ENCODE results near the gene COL4A4. TPM values are rescaled to one million over a fixed set of nuclear protein-coding genes. Genes with fewer than 3 reads are reported as not detected.

Gene COL4A4
- total and polyA plus RNA-seq, 2 of the 13 experiments (the other 11 are each of a cell fraction or from before 2014, with no cell fraction given): not detected

DNA sequence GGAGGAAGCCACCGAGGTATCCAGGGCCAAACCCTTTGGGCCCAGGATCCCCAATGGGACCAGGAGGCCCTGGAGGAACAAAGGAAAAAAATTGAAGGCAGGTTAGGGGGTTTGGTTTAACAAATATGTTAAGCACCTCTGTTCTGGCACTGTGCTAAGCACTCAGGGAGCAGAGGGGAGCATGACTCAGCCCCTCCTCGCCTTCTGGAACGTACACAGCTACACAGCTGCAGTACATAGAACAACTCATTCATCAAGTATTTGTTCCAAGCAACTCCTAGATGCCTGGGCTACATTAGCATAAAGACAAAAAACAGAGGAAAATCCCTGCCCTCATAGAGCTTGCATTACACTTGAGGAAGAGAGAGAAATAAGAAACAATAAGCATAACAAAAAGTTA lies 153.6 kb downstream of the COL4A4 start:
- Histone ChIP-seq H3K4me3 (replicated peaks in 1 of 3; ENCODE audit: insufficient read depth in 1 of 3, low read depth in 2 of 3, low read length in 3 of 3) (no peak overlapping the region), H2AFZ (ENCODE audit: low read length) (no peak overlapping the region), H4K20me1 (ENCODE audit: insufficient read depth, low read length) (no peaks in the 10 kb centered on the region), H3K9ac (ENCODE audit: insufficient read depth, low read depth, low read length) (no peak overlapping the region), H3K4me2 (ENCODE audit: low read depth, low read length) (no peak overlapping the region), H3K79me2 (ENCODE audit: insufficient read depth, low read length) (no peaks in the 10 kb centered on the region), H3K9me3 (ENCODE audit: low read length) (no peaks in the 10 kb centered on the region), H3K36me3 (replicated peaks in 1 of 2; ENCODE audit: control insufficient read depth in 1 of 2, insufficient read depth in 2 of 2, low read length in 2 of 2) (no peaks in the 10 kb centered on the region), H3K4me1 (ENCODE audit: insufficient read depth, low read length) (no peaks in the 10 kb centered on the region), H3K27me3 (ENCODE audit: control insufficient read depth in 1 of 2, insufficient read depth in 2 of 2, low read length in 2 of 2) (peaks cover 0 to 15% of the 10 kb centered on the region in 2 experiments; a peak in 2 of 5 replicates), H3K27ac (ENCODE audit: extremely low read length, insufficient read depth, low read length) (no peak overlapping the region)
- intact Hi-C loops (cut with micrococcal nuclease; ENCODE audit: unreplicated experiment) (no loop called here), in situ Hi-C loops (cut with HindIII; ENCODE audit: extremely low pct_ligation_motif_present, low pct_unique_long_range_greater_than_20kb) (no loop called here)
- POLR2A ChIA-PET: no interaction called here
- 0% methylated on average over 3 of the region's 3 CpGs for WGBS (ENCODE audit: low lambda C conversion rate)
- no peak for FAIRE-seq
- DNase-seq (ENCODE audit: low spot score): no peak
- CTCF ChIA-PET (ENCODE audit: low intra/inter-chr PET ratio, low total read pairs): no interaction called here
- peak; percentile 21; the same call in 1 of the 3 replicates for ATAC-seq
- no TSS peak for BruUV-seq (replicated peaks)
- TF ChIP-seq GABPB1 (CRISPR knock-in tag; IDR thresholded peaks at IDR 0.05) (no peak), ZNF10 (CRISPR knock-in tag; IDR thresholded peaks at IDR 0.05; ENCODE audit: borderline replicate concordance, low read depth) (no peak), ZFAT (CRISPR knock-in tag; conservative IDR thresholded peaks at IDR 0.05) (no peak), ZNF331 (CRISPR knock-in tag; IDR thresholded peaks at IDR 0.05) (no peak), RBAK (CRISPR knock-in tag; IDR thresholded peaks at IDR 0.05) (no peak), AHR (CRISPR knock-in tag; IDR thresholded peaks at IDR 0.05) (no peak), MBD4 (IDR thresholded peaks at IDR 0.05; ENCODE audit: borderline replicate concordance, low read length) (no peak), NFATC3 (CRISPR knock-in tag; IDR thresholded peaks at IDR 0.05) (no peak)
- TF ChIP-seq, protein P1, sequence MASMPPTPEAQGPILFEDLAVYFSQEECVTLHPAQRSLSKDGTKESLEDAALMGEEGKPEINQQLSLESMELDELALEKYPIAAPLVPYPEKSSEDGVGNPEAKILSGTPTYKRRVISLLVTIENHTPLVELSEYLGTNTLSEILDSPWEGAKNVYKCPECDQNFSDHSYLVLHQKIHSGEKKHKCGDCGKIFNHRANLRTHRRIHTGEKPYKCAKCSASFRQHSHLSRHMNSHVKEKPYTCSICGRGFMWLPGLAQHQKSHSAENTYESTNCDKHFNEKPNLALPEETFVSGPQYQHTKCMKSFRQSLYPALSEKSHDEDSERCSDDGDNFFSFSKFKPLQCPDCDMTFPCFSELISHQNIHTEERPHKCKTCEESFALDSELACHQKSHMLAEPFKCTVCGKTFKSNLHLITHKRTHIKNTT (CRISPR knock-in tag; IDR thresholded peaks at IDR 0.05): no peak
- TF ChIP-seq, protein P2, sequence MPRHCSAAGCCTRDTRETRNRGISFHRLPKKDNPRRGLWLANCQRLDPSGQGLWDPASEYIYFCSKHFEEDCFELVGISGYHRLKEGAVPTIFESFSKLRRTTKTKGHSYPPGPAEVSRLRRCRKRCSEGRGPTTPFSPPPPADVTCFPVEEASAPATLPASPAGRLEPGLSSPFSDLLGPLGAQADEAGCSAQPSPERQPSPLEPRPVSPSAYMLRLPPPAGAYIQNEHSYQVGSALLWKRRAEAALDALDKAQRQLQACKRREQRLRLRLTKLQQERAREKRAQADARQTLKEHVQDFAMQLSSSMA (CRISPR knock-in tag; IDR thresholded peaks at IDR 0.05): no peak
- TF ChIP-seq, protein P3, sequence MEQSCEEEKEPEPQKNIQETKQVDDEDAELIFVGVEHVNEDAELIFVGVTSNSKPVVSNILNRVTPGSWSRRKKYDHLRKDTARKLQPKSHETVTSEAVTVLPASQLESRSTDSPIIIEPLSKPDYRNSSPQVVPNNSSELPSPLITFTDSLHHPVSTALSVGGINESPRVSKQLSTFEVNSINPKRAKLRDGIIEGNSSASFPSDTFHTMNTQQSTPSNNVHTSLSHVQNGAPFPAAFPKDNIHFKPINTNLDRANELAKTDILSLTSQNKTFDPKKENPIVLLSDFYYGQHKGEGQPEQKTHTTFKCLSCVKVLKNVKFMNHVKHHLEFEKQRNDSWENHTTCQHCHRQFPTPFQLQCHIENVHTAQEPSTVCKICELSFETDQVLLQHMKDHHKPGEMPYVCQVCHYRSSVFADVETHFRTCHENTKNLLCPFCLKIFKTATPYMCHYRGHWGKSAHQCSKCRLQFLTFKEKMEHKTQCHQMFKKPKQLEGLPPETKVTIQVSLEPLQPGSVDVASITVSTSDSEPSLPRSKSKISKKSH (CRISPR knock-in tag; IDR thresholded peaks at IDR 0.05; ENCODE audit: borderline replicate concordance): no peak
- TF ChIP-seq, protein P4, sequence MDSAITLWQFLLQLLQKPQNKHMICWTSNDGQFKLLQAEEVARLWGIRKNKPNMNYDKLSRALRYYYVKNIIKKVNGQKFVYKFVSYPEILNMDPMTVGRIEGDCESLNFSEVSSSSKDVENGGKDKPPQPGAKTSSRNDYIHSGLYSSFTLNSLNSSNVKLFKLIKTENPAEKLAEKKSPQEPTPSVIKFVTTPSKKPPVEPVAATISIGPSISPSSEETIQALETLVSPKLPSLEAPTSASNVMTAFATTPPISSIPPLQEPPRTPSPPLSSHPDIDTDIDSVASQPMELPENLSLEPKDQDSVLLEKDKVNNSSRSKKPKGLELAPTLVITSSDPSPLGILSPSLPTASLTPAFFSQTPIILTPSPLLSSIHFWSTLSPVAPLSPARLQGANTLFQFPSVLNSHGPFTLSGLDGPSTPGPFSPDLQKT (CRISPR knock-in tag; IDR thresholded peaks at IDR 0.05; ENCODE audit: borderline replicate concordance): no peak
- TF ChIP-seq, protein P5, sequence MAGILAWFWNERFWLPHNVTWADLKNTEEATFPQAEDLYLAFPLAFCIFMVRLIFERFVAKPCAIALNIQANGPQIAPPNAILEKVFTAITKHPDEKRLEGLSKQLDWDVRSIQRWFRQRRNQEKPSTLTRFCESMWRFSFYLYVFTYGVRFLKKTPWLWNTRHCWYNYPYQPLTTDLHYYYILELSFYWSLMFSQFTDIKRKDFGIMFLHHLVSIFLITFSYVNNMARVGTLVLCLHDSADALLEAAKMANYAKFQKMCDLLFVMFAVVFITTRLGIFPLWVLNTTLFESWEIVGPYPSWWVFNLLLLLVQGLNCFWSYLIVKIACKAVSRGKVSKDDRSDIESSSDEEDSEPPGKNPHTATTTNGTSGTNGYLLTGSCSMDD (CRISPR knock-in tag; IDR thresholded peaks at IDR 0.05): no peak

Measured in HepG2 (cell line).